Kidney (tissue), 14 donors: Measurements from ENCODE around the gene ULK4. TPM values are rescaled to one million over a fixed set of nuclear protein-coding genes. Genes with fewer than 3 reads are reported as not detected.

Source experiments
- DNase-seq, 5 donors: peaks; one replicate each; pipeline ENCODE4 v3.0.0-alpha.2; 2013 to 2020
- FAIRE-seq: peaks from 2 replicates; lab custom pipeline; 2012; peaks lifted over from hg19 to GRCh38; lab: Jason Lieb, UNC
- H3K27ac ChIP-seq, 2 donors: one replicate each; pipeline ENCODE4 v1.7.0; 2013; ENCODE audit warnings: low read depth in 2 of 2, low read length in 2 of 2, inconsistent platforms in 1 of 2
- H3K27me3 ChIP-seq: one replicate; pipeline ENCODE4 v1.7.1; 2013; ENCODE audit warnings: low read length, inconsistent platforms; ENCODE audit not compliant: control insufficient read depth, insufficient read depth
- H3K36me3 ChIP-seq, 3 donors: one replicate each; pipeline versions ENCODE4 v1.7.0 to v1.7.1; 2013; ENCODE audit warnings: low read length in 3 of 3, control low read depth in 1 of 3, inconsistent platforms in 1 of 3; ENCODE audit not compliant: insufficient read depth in 3 of 3, control insufficient read depth in 2 of 3
- H3K4me1 ChIP-seq, 3 donors: one replicate each; pipeline versions ENCODE4 v1.7.0 to v1.7.1; 2013; ENCODE audit warnings: low read length in 3 of 3, inconsistent platforms in 1 of 3, low read depth in 1 of 3; ENCODE audit not compliant: control insufficient read depth in 2 of 3, insufficient read depth in 2 of 3
- H3K4me3 ChIP-seq, 3 donors: one replicate each; pipeline versions ENCODE4 v1.7.0 to v1.8.1; 2013; ENCODE audit warnings: low read length in 3 of 3, control low read depth in 1 of 3, inconsistent platforms in 1 of 3
- H3K9ac ChIP-seq, 3 donors: one replicate each; pipeline versions ENCODE4 v1.7.0 to v1.7.1; 2013; ENCODE audit warnings: low read length in 3 of 3, control low read depth in 1 of 3, inconsistent platforms in 1 of 3
- H3K9me3 ChIP-seq, 3 donors: one replicate each; pipeline versions ENCODE4 v1.7.0 to v1.7.1; 2013; ENCODE audit warnings: low read length in 3 of 3, control low read depth in 1 of 3, inconsistent platforms in 1 of 3; ENCODE audit not compliant: control insufficient read depth in 2 of 3, insufficient read depth in 1 of 3
- intact Hi-C: fragments of 100-400 bp; cut with DNase I; formaldehyde crosslinking; loops from one replicate; pipeline ENCODE4 v1.11.1; 2022
- polyA plus RNA-seq: library from polyadenylated mRNA; stranded (reverse); fragments of 350-450 nt; fragmentation: Illumina TruSeq; extraction: RNeasy Lipid Tissue Mini Kit (QIAGEN cat#74804); gene quantifications from one replicate; pipeline ENCODE4 v1.2.3, GENCODE V29; 2014; ENCODE audit warnings: low read depth, low replicate concordance; ENCODE audit not compliant: insufficient read depth
- total RNA-seq: library from RNA; stranded (reverse); fragmentation: NEBNext Ultra II Directional; extraction: Animal tissue kit (Norgen Biotek cat#: 25700); gene quantifications from one replicate; pipeline ENCODE4 v1.2.1, GENCODE V29; 2021
- TF ChIP-seq, protein P1 (sequence below): IDR thresholded peaks from 3 replicates; pipeline ENCODE4 v1.5.1; 2012; ENCODE audit warnings: mild to moderate bottlenecking, moderate library complexity, borderline replicate concordance; ENCODE audit not compliant: insufficient read depth; ENCODE audit errors: extremely low read depth
- donor health status: control.
- donor health status: control.
- donor health status: control.
- donor health status: control.
- donor health status: control.
- donor health status: DM: yes; HTN: yes; CAD: no.
- donor health status: Normal renal cell carcinoma (clear cell type).

ULK4 gene
- total and polyA plus RNA-seq, 2 donors from 2014 or later = 4.6 to 20.5 TPM

DNA sequence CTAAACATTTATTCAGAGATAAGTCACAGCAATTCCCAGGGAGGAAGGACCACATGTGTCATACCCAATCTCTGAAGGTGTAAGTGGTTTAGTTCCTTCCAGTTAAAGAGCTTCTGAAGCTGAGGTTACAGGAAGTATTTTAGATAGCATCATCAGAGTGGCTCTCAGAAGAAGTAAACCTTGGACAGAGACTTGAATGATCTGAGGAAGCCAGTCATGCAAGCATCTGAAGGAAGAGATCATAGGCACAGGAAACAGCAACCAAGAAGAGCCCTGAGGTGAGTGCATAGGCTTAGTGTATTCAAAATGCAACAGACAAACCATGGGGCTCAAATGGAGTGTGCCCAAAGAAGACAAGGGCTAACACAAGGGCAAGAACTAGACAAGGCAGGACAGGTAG lies 210.3 kb downstream of the ULK4 start:
- no peak for DNase-seq
- TF ChIP-seq, protein P1, sequence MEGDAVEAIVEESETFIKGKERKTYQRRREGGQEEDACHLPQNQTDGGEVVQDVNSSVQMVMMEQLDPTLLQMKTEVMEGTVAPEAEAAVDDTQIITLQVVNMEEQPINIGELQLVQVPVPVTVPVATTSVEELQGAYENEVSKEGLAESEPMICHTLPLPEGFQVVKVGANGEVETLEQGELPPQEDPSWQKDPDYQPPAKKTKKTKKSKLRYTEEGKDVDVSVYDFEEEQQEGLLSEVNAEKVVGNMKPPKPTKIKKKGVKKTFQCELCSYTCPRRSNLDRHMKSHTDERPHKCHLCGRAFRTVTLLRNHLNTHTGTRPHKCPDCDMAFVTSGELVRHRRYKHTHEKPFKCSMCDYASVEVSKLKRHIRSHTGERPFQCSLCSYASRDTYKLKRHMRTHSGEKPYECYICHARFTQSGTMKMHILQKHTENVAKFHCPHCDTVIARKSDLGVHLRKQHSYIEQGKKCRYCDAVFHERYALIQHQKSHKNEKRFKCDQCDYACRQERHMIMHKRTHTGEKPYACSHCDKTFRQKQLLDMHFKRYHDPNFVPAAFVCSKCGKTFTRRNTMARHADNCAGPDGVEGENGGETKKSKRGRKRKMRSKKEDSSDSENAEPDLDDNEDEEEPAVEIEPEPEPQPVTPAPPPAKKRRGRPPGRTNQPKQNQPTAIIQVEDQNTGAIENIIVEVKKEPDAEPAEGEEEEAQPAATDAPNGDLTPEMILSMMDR = no peak
- FAIRE-seq = no peak
- Histone ChIP-seq H3K36me3 (no peaks in the 10 kb centered on the region), H3K4me3 (no peak overlapping the region), H3K9me3 (no peaks in the 10 kb centered on the region), H3K4me1 (no peaks in the 10 kb centered on the region), H3K27me3 (no peaks in the 10 kb centered on the region), H3K27ac (no peak overlapping the region), H3K9ac (no peak overlapping the region)
- intact Hi-C loops = no loop called here

DNA sequence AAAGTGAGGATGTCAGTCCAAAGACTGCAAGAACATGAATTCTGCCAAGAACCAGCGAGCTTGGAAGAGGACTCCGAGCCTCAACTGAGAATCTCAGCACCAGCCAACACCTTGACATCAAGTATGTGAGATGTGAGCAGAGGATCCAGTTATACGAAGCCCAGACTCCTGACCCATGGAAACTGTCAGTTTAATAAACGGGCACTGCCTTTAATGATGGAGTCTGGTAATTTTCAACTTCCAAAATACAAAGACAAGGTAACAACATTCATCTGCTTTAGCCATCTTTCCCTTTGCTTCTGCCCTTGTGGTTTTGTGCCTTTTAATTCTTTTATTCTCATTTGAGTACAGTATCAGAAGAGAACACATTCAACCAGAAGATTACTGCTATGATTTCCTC lies 211.9 kb downstream of the ULK4 start:
- TF ChIP-seq, protein P1 = no peak
- no peaks in the 10 kb centered on the region for H3K9me3 ChIP-seq
- intact Hi-C loops = no loop called here
- no peaks in the 10 kb centered on the region for H3K36me3 ChIP-seq
- H3K9ac ChIP-seq = no peak overlapping the region
- no peak overlapping the region for H3K4me3 ChIP-seq
- no peak for DNase-seq
- FAIRE-seq = no peak
- no peaks in the 10 kb centered on the region for H3K4me1 ChIP-seq
- no peaks in the 10 kb centered on the region for H3K27me3 ChIP-seq
- no peak overlapping the region for H3K27ac ChIP-seq

DNA sequence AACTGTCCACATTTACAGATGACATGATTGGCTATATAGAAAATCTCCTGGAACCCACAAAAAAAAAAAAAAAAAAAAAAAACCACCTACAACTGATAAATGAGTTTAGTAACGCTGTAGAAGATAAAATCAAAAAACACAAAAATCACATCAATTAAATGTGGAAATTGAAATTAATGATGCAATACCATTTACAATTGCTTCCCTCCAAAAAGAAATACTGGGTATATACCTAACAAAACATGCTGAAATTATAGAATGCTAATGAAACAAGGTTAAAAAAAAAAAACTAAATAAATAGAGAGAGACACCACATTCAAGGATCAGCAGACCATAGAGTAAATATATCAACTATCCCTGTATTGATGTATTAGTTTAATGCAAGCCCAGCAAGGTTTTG lies 215.7 kb downstream of the ULK4 start:
- H3K9ac ChIP-seq = no peak overlapping the region
- H3K4me3 ChIP-seq = no peak overlapping the region
- FAIRE-seq (peak; percentile 13), DNase-seq (no peak)
- no peaks in the 10 kb centered on the region for H3K4me1 ChIP-seq
- TF ChIP-seq, protein P1 = no peak
- intact Hi-C loops = no loop called here
- H3K27me3 ChIP-seq = no peaks in the 10 kb centered on the region
- no peaks in the 10 kb centered on the region for H3K9me3 ChIP-seq
- H3K36me3 ChIP-seq = no peaks in the 10 kb centered on the region
- H3K27ac ChIP-seq = no peak overlapping the region

DNA sequence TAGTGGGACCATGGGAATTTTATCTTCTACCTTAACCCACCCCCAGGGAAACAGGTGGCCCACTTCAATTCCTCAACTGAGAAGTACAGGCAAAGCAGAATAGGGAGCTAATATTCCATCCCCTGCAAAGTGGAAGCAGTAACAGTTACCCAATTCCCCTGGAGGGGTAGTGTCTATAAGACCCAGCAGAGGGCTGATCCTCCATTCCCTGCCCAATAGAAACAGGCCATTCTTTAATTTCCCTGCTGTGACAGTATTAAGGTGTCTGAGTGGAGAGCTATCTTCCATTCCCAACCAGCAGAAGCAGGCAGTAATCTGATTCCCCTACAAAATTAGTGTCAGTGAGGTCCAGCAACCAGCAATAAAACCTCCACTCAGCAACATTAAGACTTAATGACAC lies 219.8 kb downstream of the ULK4 start:
- no peak for FAIRE-seq
- no peak overlapping the region for H3K4me3 ChIP-seq

More for the DNA sequence above, 219.8 kb downstream of the ULK4 start:
- Histone ChIP-seq H3K9me3 (no peaks in the 10 kb centered on the region), H3K36me3 (no peaks in the 10 kb centered on the region), H3K9ac (no peak overlapping the region), H3K4me1 (no peaks in the 10 kb centered on the region), H3K27me3 (no peaks in the 10 kb centered on the region), H3K27ac (no peak overlapping the region)
- TF ChIP-seq, protein P1 = no peak
- intact Hi-C loops = no loop called here
- DNase-seq = peak in 1 of 5 donors; percentile 5
